ENCODE results near the gene CDH24.

Gene CDH24

DNA sequence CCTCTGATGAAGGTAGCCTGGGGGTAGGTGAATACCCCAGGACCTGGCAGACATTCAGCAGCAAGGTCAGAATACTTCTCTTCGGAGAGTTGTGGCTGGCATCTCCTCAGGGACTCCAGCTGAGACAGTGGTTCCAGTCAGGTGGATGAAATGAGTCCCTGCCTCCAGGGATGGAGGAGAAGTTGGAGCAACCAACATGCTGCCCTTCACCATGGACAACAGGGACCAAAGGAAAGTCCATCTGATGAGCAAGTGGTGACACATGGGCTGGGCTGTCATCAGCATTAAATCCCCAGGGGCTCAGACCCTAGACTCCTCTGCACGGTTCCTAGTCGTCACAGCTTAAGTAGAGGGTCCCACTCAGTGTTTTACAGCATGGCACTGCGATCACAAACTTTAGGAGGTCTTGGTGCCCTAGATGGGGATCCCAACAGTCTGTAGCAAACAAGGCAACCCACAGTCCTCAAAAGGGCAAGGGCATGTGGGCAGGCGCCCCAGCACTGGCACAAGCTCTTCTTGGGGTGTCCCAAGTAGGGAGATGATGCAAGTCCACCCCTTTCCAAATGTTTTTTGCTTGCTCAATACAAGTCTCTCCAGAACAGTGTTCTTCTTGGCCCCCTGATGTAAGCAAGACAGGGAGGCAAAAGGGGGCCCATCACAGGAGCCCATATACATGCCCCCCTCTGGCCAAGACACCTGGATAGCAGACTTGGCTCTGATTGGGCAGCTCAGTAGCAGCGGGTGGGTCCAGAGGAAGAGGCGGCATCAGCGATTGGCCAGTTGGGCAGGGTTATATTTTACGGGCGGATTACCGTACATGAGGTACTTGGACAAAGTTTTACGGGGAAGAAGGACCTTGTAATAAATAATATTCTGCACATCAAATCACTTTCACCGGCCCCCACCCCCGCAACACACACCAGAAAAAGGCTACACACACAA is 10.8 kb upstream of the CDH24 start:
- Histone ChIP-seq H3K27ac (peak overlapping the region in 1 of 21 experiments; percentile 5), H3K4me3 (no peak overlapping the region)

DNA sequence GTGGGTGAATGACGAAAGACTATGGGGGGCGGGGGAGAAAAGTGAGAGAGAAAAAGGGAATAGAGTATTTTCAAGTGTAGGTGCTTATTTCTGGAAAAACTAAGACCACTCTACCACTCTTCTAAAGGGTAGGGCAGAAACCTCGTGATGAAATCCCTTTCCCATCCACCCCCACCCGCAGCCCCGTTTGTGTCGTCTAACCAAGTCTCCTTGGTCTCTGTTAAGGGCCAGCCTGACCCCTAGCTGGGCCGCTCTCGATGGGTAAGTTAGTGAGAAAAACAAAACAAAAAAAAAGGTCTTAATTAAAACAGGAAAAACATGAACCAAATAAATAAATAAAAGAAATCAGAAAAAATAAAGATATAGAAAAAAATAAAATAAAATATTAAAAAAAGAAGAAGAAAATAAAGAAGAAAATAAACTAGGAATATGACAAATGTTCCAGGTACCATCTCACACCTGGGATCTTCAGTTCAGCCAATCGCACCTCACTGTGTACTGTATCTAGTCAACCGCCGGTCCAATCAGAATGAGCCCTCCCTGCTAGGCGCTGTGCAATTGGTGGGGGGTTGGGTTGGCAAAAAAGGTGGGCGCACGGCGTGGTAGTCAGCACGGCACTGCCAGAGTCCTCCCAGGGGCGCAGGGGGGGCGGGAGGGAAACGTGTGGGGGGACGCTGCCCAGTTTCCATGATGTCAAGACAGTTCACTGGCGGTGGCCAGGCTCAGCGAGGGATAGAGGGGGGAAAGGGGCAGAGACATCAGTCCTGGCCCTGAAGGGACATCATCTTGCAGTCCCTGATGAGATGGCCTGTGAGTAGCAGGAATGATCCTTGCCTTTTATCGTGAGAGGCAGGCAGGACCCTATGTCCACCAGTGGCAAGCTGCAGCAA is 9.8 kb upstream of the CDH24 start:
- H3K27ac ChIP-seq, result no peak overlapping the region
- no peak overlapping the region for H3K4me3 ChIP-seq

- no peak overlapping the region for H3K4me3 ChIP-seq
- peak overlapping the region in 1 of 21 experiments; percentile 1 for H3K27ac ChIP-seq
These were observed 9.0 kb upstream of the CDH24 start for GRCh38 chr14:23066368-23066767.

DNA sequence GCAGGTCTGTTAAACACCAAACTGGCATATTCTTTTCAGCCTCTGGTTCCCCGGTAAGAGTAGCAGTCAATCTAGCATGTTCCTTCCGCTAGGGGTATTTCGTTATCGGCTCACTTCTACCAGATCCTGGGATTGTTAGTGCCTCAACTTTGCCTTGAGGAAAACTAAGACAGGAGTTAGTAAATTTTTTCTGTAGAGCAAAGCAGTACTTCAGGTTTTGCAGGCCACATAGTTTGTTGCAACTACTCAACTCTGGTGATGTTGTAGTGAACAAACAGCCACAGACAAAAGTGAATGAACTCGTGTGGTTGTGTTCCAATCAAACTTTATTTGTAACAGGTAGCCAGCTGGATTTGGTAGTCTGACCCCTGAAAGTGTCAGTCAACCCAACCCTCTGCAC is 6.3 kb upstream of the CDH24 start:
- no peak overlapping the region for H3K27ac ChIP-seq
- no peak overlapping the region for H3K4me3 ChIP-seq

GRCh38 chr14:23062002-23062401 is 4.7 kb upstream of the CDH24 start:
- Histone ChIP-seq H3K4me3 (no peak overlapping the region), H3K27ac (peak overlapping the region in 2 of 21 experiments; percentile 17 to 40)

GRCh38 chr14:23060536-23061260 is 3.4 kb upstream of the CDH24 start:
- Histone ChIP-seq H3K27ac (peak overlapping the region in 1 of 21 experiments; percentile 7), H3K4me3 (no peak overlapping the region)

DNA sequence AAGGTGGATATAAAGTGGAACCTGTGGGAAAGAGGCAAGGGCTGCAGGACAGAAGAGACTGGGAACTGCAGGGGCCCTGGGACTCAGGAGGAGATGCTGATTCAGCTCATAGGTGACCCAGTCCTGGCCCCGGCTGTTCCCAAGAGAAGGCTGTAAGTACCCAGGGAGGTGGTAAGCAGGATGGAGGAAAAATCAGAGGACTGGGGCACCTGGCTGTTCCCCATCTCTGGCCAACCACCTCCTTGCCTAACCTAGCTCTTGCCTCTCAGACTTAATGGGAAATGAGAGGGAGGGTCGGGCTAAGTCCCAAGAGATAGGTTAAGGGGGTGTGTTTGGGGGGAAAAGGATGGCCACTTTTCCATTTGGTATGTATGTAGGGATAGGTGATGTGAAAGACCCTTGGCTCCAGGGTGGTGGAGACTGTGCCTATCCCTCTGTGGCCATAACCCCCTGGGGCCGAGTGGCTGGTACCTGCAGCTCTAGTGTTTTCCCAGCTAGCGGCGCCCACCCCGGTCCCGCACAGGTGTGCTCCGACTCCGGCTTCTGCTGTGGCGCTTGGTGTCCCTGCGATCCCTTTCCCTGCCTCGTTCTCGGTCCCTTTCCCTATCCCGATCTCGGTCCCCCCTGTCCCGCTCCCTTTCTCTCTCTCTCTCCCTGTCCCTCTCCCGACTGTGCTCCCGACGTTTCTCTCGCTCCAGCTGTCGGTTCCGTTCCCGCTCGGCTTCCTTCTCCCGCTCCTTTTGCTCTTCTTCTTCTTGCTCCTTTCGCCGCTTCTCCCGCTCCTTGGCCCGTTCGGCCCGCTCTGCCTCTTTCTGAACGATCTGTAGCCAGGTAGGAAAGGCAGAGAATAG is 1.6 kb upstream of the CDH24 start:
- peak overlapping the region in 1 of 21 experiments; percentile 65 for H3K27ac ChIP-seq

DNA sequence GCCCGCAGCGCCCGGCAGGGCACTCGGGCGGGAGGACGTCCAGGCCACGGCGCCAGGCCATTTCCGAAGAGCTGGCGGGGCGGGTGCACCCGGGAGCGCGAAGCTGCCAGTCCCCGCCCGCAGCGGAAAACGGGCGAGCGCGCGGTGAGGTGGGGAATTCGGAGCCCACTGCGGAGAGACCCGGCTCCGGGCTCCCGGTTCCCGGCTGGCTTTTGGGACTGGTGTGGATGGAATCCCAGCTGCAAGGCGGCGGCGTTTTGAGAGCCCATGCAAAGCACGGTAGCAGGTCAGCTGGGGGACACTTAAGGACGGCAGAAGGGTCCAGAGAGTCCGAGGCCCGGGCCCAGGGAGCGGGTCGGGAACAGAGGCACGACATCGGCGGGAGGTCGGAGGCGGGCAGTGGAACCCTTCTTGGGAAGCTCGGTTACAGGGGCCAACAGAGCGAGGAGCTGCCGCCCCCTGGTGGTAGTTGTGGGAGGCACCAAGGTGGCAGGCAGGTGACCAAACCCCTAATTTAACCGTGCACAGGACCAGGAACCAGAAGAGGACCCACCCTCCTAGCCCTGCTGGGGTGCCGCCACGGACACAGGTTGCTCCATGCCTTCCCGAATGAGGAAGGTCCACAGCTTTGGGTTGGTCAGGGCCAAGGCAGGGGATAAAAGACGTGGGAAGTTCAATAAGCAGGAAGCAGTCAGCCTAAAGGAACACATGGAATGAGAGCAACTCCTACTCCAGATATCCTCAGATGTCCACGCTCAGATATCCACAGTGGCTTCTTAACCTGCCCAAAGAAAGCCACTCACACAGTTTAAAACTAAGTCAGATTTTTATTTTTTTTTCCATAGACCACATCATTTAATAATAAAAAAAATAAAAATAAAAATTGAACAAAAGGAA is 685 bp upstream of the CDH24 start:
- Histone ChIP-seq H3K4me3 (peak overlapping the region; percentile 58 to 77 (median 62)), H3K27ac (peak overlapping the region in 14 of 21 experiments; percentile 9 to 79 (median 56))

More for the DNA sequence above, 1.6 kb upstream of the CDH24 start:
- H3K4me3 ChIP-seq, result no peak overlapping the region

- peak overlapping the region in 3 of 21 experiments; percentile 32 to 70 (median 62) for H3K27ac ChIP-seq
- H3K4me3 ChIP-seq, result peak overlapping the region in 6 of 7 experiments; percentile 58 to 77 (median 62)
These were observed 970 bp downstream of the CDH24 start for GRCh38 chr14:23056145-23056955.

DNA sequence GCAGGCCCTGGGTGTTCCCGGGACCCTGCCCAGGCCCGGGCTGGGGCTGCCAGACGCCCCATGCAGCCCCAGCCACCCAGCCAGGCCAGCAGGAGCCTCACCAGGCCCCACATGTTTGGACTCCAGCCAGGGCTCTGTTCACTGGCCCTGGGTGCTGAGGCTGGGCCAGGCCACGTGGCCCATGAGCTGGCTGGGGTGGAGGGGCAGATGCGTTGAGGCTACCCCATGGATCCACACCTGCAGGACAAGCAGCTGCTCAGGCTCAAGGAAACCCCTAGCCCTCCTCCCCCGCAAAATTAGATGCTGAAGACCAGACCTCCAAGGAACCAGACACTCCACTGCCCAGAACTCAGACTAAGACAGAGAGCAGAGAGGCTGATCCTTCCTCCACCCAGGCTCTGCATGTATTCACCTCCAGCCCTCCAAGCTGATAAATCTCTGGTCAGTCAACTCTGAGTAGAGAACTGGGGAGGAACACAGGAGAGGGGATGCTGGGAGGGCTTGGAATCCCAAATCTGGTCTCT is 1.6 kb downstream of the CDH24 start:
- no peak overlapping the region for H3K27ac ChIP-seq
- no peak overlapping the region for H3K4me3 ChIP-seq

DNA sequence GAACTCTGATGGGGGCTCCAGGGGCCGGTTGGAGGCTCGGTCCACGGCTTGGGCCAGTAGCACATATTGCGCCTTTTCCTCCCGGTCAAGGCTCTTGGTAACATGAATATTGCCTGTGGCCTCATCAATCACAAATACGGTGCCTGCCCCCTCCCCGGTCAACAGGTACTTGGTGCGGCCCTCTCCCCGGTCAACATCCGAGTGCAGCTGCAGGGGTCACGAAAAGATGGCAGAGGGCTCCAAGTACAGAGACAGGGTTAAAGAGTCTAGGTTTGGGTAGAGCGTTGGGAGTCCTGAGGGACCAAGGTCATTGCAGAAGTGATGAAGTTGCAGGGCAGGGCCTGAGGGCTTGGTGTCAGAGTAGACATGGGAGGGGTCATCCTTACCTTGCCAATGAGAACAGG is 2.2 kb downstream of the CDH24 start:
- Histone ChIP-seq H3K4me3 (no peak overlapping the region), H3K27ac (no peak overlapping the region)

DNA sequence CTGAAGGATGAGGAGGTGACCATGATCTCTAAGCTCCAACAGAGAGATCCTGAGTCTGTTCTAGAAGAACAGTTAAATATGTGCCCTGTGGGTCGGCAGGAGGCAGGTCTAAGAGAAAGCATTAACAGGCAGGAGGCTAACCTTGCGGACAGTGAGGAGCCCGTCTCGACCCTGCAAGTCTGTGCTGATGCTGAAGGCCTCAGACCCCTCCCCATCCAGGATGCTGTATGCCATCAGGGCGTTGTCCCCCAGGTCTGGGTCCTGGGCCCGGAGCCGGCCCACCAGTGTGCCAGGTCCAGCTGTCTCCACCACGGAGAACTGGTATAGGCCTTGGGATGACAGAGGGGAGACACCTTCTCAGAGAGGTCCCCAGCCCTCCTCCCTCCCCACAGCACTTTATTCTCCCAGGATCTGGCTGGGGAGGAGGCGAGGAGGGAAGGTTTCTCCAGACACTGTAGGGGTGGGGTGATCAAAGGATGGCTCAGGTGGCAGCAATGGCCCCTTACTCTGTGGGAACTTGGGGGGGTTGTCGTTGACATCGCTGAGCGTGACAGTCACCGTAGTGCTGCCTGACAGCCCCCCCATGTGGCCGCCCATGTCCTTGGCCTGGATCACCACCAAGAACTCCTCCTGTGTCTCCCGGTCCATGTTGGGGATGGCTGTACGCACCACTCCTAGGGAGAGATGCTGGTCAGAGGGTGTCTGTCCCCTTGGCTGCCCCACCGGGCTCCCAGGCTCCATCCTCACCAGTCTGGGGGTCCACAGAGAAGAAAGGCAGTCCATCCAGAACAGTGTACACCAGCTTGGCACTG is 3.1 kb downstream of the CDH24 start:
- Histone ChIP-seq H3K4me3 (no peak overlapping the region), H3K27ac (no peak overlapping the region)

DNA sequence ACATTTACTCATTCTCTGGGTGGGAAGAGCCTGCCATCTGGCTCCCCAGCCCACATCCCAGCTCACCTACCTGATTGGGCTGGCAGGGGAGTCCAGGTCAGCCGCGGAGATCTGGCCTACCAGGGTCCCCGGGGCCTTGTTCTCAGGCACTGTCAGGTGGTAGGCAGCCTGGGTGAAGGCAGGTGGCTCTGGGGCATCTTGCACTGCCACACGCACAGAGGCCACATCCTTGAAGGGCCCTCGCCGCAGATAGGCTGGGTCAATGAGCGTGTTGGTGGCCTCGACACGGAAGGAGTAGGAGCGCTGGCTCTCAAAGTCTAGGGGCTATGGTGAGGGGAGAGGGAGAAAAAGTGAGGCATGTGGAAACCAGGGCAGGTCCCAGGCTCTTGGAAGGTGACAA is 3.9 kb downstream of the CDH24 start:
- H3K27ac ChIP-seq, result no peak overlapping the region

GRCh38 chr14:23052671-23053070 is 4.6 kb downstream of the CDH24 start:
- Histone ChIP-seq H3K27ac (no peak overlapping the region), H3K4me3 (no peak overlapping the region)

More for the DNA sequence above, 3.9 kb downstream of the CDH24 start:
- no peak overlapping the region for H3K4me3 ChIP-seq

DNA sequence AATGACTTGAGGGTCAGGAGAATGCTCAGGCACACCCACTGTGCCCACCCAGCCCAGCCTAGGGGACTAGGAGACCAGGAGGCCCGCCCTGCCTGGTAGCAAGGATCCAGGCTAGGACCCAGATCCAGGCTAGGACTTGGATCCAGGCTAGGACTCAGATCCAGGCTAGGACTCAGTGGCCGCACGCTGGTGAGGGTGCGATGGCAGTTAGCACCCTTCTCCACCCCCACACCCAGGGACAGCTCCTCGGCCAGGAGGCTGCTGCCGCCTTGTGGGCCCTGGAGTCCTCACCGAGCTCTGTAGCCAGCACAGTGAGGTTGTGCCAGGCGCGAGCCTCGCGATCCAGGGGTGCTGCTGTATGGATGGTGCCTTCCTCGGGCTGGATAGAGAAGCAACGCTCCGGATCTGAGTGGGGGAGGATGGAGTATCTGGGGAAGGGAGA is 5.1 kb downstream of the CDH24 start:
- Histone ChIP-seq H3K27ac (no peak overlapping the region), H3K4me3 (no peak overlapping the region)

Data from skin epidermis (tissue), 12 donors.